Urinary bladder (tissue), 4 donors: ENCODE data around the gene ENGASE. TPM values are rescaled to one million over a fixed set of nuclear protein-coding genes. Genes with fewer than 3 reads are reported as not detected.

Experiments used
- DNase-seq: peaks from one replicate; pipeline ENCODE4 v3.0.0-alpha.2; 2015; ENCODE audit errors: extremely low spot score
- H3K27ac ChIP-seq: one replicate; pipeline ENCODE4 v1.5.1; 2013; ENCODE audit warnings: low read depth, mild to moderate bottlenecking, moderate library complexity
- H3K36me3 ChIP-seq: one replicate; pipeline ENCODE4 v1.6.1; 2013; ENCODE audit warnings: mild to moderate bottlenecking, moderate library complexity; ENCODE audit not compliant: insufficient read depth
- H3K4me1 ChIP-seq: one replicate; pipeline ENCODE4 v1.6.1; 2013; ENCODE audit warnings: mild to moderate bottlenecking, moderate library complexity; ENCODE audit not compliant: insufficient read depth
- H3K4me3 ChIP-seq: one replicate; pipeline ENCODE4 v1.5.1; 2013; ENCODE audit warnings: low read depth, low read length
- WGBS: extraction: QIAGEN DNeasy Blood & Tissue Kit; methylation state at CpG from one replicate; pipeline ENCODE4 v1.1.7; 2013; 5-methylcytosine and 5-hydroxymethylcytosine counted together
- polyA plus RNA-seq: library from polyadenylated mRNA; stranded (reverse); fragments of 200-250 nt; gene quantifications from one replicate; pipeline ENCODE4 v1.2.3, GENCODE V29; 2013
- total RNA-seq: library from RNA; depleted of rRNA; stranded (reverse); fragments of >200 nt; gene quantifications from one replicate; pipeline ENCODE4 v1.2.3, GENCODE V29; 2014
- donor health status: healthy with polysubstance abuse.
- donor health status: healthy.

ENGASE gene
- total and polyA plus RNA-seq, 2 donors: 17.2 to 27.4 TPM

DNA sequence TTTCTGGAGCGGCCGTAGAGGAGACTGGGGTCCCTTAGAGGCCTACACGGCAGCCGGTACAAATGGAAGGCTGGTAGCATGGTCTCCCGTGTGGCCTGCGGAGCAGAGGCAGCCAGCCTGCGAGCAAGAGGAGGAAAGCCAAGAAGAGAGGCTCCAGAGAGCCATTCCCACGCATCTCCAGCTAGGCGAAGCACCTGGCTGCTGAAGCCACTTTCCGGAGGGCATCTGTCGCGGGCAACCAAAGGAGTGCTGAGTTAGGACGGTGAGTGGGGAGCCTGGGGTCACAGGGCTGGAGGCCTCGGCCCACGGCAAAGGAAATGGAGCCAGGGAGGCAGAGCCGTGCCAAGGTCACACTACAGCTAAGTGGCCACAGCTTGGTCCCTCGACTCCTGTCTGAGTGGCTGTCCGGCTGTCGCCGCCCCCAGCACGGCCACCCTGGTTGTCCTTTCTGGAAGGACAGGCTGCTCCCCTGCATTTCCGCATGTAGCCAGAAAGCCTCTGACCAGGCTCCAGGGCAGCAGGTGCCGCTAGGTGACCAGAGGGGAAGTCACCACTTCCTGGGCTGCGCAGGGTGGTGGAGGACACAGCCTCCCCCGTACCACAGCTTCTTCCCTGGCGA lies 33.7 kb downstream of the ENGASE start:
- Histone ChIP-seq H3K27ac (no peak overlapping the region), H3K4me1 (no peaks in the 10 kb centered on the region), H3K4me3 (no peak overlapping the region), H3K36me3 (no peaks in the 10 kb centered on the region)
- no peak for DNase-seq
- 78% methylated on average over 26 of the region's 26 CpGs for WGBS

GRCh38 chr17:79108870-79109269 lies 34.2 kb downstream of the ENGASE start:
- Histone ChIP-seq H3K27ac (no peak overlapping the region), H3K36me3 (no peaks in the 10 kb centered on the region), H3K4me3 (no peak overlapping the region), H3K4me1 (no peaks in the 10 kb centered on the region)
- no peak for DNase-seq
- 87% methylated on average over 15 of the region's 15 CpGs for WGBS

GRCh38 chr17:79109584-79109983 lies 35.0 kb downstream of the ENGASE start:
- no peaks in the 10 kb centered on the region for H3K36me3 ChIP-seq
- H3K4me1 ChIP-seq: no peaks in the 10 kb centered on the region
- no peak overlapping the region for H3K4me3 ChIP-seq
- H3K27ac ChIP-seq: no peak overlapping the region
- WGBS: 51% methylated on average over 10 of the region's 10 CpGs
- DNase-seq: no peak

DNA sequence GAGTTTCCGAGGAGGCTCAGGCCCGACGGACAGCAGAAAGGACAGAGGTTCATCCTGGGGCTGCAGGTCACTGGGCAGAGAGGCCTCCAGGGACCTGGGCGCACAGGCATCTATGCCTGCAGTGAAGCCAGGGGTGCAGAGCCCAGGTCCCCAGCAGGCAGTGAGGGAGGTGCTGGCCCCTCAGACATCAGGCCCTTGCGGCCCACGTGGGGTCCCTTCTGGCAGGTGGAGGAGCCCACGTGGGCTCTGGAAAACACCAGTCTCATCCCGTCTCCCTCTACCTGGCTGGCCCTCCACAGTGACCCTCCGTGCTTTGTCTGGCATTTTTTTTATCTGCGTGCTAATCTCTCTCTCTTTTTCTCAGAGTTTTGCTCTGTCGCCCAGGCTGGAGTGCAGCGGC lies 36.5 kb downstream of the ENGASE start:
- Histone ChIP-seq H3K4me3 (no peak overlapping the region), H3K27ac (no peak overlapping the region)

GRCh38 chr17:79112471-79112870 lies 37.8 kb downstream of the ENGASE start:
- DNase-seq: no peak
- no peak overlapping the region for H3K27ac ChIP-seq
- H3K4me1 ChIP-seq: no peaks in the 10 kb centered on the region
- no peaks in the 10 kb centered on the region for H3K36me3 ChIP-seq
- WGBS: 83% methylated on average over 11 of the region's 11 CpGs
- no peak overlapping the region for H3K4me3 ChIP-seq

More for the DNA sequence above, 36.5 kb downstream of the ENGASE start:
- Histone ChIP-seq H3K36me3 (no peaks in the 10 kb centered on the region), H3K4me1 (no peaks in the 10 kb centered on the region)
- WGBS: 89% methylated on average over 12 of the region's 12 CpGs
- no peak for DNase-seq

GRCh38 chr17:79113699-79114457 lies 39.3 kb downstream of the ENGASE start:
- Histone ChIP-seq H3K4me1 (no peaks in the 10 kb centered on the region), H3K27ac (no peak overlapping the region), H3K4me3 (no peak overlapping the region), H3K36me3 (no peaks in the 10 kb centered on the region)
- WGBS: 59% methylated on average over 17 of the region's 17 CpGs
- no peak for DNase-seq

- Histone ChIP-seq H3K27ac (no peak overlapping the region), H3K36me3 (no peaks in the 10 kb centered on the region), H3K4me3 (no peak overlapping the region), H3K4me1 (no peaks in the 10 kb centered on the region)
- DNase-seq: peak; percentile 83
- WGBS: 18% methylated on average over 30 of the region's 30 CpGs
Measured at GRCh38 chr17:79114458-79115301, 40.1 kb downstream of the ENGASE start.

GRCh38 chr17:79115487-79115886 lies 40.9 kb downstream of the ENGASE start:
- no peak for DNase-seq
- WGBS: 64% methylated on average over 22 of the region's 22 CpGs
- H3K4me1 ChIP-seq: no peaks in the 10 kb centered on the region
- no peak overlapping the region for H3K27ac ChIP-seq
- H3K36me3 ChIP-seq: no peaks in the 10 kb centered on the region
- no peak overlapping the region for H3K4me3 ChIP-seq

DNA sequence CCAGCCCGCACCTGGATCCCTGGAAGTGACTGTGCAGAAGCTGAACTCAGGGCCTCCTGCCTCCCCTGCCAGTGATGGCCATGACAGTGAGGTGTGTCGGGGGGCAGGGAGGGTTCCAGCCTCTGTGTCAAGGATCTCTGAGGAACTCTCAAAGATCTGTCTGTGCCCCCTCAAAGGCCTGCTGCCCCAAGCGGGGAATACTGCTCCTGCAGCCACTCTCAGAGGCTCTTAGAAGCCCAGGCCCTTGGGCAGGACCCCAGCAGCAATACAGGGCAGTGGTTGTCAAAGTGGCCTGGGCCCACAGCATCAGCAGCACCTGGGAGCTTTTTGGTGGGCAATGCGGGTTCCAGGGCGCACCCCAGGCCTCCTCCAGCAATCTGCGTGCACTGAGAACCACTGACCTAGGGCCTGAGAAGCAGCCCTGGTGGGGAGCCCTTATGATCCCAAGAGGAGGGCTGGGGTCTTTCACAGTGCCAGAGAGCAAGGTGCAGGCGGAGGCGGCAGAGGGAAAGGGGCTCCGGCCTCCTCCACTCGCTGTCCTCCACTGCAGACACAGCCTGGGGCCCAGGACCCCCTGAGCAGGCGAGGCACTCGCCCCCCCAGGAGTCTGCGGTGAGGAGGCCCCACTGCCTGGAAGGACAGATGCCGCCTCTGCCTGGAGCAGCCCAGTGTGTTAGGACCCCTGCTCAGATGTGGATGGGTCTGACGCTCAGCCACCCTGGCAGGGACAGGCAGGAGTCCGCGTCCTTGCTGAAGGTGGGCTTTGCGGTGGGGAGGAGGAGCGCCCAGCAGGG lies 42.1 kb downstream of the ENGASE start:
- DNase-seq: no peak
- Histone ChIP-seq H3K36me3 (no peaks in the 10 kb centered on the region), H3K4me1 (no peaks in the 10 kb centered on the region), H3K27ac (no peak overlapping the region), H3K4me3 (no peak overlapping the region)
- 94% methylated on average over 19 of the region's 19 CpGs for WGBS

DNA sequence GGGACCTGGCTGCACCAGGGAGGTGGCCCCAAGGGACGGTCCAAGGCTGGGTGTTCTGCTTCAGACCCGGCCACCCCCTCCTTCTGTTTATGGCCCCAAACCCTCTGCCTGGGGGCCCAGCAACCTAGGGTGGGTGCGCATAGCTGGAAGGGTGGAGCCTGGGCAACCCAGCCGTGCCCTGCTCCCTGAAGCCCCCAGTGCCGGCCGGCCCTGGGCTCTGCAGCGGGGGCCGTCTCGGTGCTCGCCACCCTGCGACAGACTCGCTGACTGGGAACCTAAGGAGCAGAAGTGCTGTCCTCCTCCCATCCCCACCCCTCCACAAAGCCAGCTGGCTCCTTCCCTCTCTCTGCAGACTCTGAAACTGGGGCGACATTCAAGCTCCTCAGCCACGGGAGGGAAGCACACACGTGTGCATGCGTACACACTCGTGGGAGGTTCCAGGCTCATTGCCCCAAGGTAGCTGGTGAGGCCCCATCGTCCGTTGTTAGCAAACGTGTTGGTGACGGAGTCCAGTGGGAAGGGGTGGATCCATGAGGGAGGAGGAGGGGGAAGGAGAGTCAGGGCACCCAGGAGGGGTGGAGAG lies 43.4 kb downstream of the ENGASE start:
- DNase-seq: no peak
- Histone ChIP-seq H3K4me3 (no peak overlapping the region), H3K4me1 (no peaks in the 10 kb centered on the region), H3K27ac (no peak overlapping the region), H3K36me3 (no peaks in the 10 kb centered on the region)
- WGBS: 66% methylated on average over 21 of the region's 21 CpGs

- WGBS: 87% methylated on average over 4 of the region's 4 CpGs
- no peak overlapping the region for H3K27ac ChIP-seq
- no peak overlapping the region for H3K4me3 ChIP-seq
- no peaks in the 10 kb centered on the region for H3K36me3 ChIP-seq
- no peak for DNase-seq
- H3K4me1 ChIP-seq: no peaks in the 10 kb centered on the region
Measured at GRCh38 chr17:79118924-79119323, 44.3 kb downstream of the ENGASE start.

DNA sequence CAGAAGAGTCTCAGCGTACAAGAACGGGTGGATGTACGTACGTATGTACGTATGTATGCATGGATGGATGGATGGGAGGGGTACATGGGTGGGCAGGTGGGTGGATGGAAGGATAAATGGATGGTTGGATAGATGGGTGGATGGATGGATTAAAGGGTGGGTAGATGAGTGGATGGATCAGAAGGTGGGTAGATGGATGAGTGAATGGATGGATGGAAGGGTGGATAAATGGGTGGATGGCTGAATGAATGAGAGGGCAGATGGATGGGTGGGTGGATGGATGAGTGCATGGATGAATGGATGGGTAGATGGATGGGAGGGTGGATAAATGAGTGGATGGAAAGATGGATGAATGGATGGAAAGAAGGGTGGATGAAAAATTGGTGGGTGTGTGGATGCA lies 45.6 kb downstream of the ENGASE start:
- WGBS: 75% methylated on average over 5 of the region's 5 CpGs
- no peak overlapping the region for H3K27ac ChIP-seq

DNA sequence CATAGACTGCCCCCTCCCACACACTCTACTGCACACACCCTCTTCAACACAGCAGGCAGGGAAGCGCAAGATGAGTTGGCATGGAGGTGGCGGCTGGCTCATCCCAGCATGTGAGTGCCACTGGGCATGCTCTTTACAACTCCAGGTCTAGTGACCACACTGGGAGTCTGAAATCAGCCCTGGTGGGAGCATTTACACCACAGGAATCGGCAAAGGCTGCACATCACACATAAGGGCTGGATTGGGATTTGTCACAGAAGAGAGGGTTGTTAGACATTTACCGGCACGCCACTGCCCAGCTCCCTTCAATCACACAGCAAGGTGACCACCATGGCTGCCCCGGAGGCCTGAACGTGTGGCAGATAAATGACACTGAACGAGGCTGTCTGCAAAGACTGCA lies 49.4 kb downstream of the ENGASE start:
- Histone ChIP-seq H3K4me1 (no peaks in the 10 kb centered on the region), H3K27ac (no peak overlapping the region), H3K36me3 (no peaks in the 10 kb centered on the region), H3K4me3 (no peak overlapping the region)
- WGBS: 95% methylated on average over 8 of the region's 8 CpGs
- DNase-seq: no peak

More for the DNA sequence above, 45.6 kb downstream of the ENGASE start:
- H3K36me3 ChIP-seq: no peaks in the 10 kb centered on the region
- H3K4me3 ChIP-seq: no peak overlapping the region
- H3K4me1 ChIP-seq: no peaks in the 10 kb centered on the region
- no peak for DNase-seq
